CMK (cell line): Measurements from ENCODE around the gene FOXF1.

ENCODE experiments used
- DNase-seq: peaks from one replicate; pipeline ENCODE4 v3.0.0-alpha.2; 2010; ENCODE audit warnings: low read depth

The FOXF1 gene

DNA sequence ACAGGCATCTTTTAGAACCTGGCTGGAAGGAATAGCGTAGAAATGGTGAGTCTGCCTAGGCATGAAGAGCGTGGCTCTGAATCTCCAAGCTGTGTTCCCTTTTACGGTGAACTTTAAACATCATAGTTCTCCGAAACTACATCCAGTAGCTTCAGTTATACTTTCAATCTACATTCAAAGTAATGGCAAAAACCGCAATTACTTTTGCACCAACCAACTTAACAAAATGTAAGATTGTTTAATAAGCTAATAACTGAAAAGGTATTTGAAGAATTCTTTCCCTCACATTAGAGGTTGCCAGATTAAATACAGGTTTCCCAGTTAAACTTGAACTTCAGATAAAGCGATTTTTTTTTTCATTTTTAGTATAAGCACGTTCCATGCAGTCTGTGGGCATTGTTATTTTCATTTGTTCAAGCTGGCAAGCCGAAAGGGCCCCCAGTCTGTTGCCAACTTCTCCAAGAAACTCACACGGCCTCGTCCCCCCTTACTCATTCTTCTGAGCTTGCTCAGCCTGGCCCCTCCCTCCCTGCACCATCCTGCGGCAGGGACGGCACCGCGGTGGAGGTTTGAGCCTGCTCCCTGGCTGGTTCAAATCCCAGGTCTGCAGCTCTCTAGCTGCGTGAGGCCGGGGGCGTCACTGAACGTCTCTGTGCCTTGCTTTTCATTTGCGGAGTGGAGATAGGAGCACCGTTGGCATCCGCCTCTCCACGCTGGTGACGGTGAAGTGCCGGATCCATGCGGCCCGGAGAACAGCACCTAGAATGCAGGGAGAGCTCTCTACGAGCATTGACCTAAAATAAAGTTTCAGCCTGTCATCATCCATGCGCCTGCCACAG lies 48.2 kb downstream of the FOXF1 start:
- DNase-seq: no peak

DNA sequence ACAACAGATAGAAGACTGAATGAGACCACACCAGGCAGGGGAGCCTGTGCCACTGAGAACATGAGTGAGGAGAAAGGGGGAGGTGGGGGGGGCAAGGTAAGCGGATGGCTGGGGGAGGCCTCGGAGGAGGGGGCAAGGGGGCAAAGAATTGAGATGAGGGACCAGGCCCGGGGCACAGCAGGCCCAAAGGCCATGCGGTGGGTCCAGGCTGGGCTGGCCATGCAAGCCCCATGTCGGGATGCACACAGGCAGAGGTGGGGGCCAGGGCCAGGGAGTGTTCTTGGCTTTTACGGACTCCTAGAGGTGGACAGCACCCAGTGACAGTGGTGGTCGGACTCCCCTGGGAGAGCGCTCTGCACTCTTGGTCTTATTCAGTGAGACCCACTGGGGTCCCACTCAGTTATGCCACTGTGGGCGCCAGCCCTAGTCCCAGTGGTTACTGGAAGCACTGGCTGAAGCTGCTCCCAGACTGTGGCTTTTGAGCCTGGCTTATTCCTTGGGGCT lies 49.5 kb downstream of the FOXF1 start:
- no peak for DNase-seq

DNA sequence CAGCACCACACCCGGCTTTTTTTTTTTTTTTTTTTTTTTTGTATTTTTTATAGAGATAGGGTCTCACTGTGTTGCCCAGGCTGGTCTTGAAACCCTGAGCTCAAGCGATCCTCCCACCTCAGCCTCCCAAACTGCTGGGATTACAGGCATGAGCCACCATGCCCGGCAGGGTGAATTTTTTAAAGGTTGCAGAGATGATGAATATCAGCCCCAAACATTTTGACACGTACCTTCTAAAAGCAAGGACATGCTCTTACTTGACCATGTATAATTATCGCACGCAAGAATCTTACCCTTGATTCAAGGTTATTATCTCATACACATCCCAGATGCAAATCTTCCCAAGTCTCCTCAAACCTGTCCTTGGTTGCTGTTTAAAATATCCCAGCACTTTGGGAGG lies 52.0 kb downstream of the FOXF1 start:
- DNase-seq: no peak

DNA sequence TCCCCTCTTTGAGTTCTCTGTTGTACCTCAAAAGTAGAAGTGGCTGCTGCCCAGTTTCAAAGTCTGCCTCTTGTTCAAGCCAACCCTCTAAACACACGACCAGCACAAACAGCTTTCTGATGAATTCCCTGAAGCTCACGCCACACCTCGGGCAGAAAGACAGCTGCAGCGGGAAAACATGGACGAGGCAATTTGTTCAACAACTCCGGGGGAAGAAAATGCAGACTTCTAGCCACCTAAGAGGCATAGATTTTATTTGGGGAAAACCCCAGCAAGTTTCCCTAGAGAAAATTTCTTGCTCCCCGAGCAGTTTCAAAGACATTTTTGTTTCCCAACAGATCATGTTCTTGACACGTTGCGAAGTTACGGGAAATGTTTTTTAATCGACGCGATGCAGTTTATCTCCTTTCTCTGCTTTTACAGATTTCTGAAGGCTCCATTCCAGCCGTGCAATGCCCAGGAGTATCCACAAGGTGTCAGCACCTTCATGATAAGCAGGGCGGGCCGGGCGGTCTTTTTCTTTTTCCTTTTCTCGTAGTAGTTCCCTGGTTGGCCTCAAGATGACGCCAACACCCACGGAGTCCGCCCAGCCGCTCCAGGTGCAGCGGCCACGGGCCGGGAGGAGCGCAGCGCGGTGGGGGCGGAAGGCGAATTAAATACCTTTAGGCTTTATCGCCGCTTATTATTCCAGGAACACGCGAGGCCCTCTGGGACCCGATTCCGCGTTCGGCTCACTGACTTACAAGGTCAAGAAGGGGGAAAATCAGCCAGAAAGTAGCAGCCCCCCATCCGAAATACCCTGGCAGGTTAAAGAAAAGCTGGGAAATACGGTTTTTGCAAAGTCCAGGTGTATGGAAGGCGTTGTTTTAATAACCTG lies 53.4 kb downstream of the FOXF1 start:
- peak; percentile 51 for DNase-seq
